ENCODE measurements around the gene ATP8A2. TPM values are rescaled to one million over a fixed set of nuclear protein-coding genes. Genes with fewer than 3 reads are reported as not detected.
"Not testable (repeated sequence)": the region's sequence is repeated elsewhere in the genome, so short reads cannot be mapped to it uniquely, and the experiment has no call there.

Gene ATP8A2
- total RNA-seq, 1 donor from 2014 or later: not detected

DNA sequence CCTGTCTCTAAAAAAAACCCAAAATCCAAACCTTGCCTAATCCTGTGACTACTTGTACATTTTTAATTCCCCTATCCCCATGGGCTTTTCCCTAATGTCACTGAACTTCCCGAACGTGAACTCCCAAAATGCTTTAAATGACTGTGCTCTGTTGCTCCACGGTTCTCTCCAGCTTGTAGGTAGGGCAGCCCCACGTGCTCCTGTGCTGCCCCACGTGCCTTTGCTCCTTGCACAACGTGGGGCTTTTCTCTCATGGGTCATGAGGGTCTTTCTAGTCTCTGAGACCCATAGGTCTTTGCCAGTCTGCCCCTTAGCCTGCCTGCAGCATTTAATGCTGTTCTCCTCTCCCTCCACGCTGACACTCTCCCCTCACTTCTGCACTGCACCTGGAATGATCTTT, 558.0 kb downstream of the ATP8A2 start:
- no peak for ATAC-seq

DNA sequence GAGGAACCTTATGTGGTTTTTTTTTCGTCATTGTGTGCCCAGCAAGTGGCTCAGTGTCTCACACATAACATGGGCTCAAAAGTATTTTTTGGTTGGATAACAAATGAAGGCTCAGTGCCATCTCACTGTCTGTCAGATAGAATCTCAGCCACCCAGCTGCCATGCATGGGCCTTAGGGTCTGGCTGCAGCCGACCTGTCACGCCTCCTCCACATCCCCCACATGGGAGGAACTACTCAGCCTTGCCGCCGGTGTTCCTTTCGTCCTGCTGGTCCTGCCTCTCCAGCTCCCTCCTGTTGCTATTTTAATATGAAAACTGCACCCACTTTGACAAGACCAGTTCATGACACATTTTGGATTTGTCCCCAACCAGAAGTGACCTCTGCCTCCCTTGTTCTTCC, 558.9 kb downstream of the ATP8A2 start:
- ATAC-seq: no peak

DNA sequence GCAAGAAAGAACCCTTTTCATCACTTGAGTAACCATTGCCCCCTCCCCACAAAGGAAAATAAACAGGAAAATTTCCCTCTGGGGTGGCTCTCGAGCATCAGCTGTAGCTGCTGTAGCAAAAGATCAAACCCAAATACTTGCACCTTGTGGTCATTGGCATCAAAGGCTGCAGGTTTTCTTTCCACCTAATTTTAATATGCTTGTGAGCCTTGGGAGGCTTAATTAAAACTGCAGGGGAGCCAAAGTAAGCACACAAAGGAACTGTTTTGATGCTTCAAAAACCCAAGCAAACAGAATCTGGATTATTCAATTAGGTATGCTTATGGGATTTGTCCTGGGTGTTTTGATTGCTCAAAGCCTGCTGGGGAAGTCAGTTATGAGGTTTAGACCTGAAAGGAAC, 560.6 kb downstream of the ATP8A2 start:
- no peak for ATAC-seq

DNA sequence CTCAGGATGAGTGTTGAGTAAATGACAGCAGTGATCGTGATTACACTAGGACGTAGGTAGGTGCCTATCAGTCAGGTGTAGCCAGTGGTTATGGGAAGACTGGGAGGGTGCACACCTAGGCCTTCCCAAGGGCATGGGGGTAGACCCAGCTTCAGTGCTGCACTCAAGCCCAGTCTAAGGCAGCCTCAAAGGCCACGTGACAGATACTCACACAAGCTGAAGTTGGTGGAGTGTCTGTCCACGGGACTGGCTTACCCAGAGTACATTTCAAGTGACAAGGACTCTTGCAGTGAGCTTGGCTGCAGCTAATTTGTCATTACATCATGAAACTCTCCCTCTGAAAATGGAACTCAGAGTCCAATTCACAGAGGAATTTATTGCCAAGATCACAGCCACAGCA, 561.7 kb downstream of the ATP8A2 start:
- ATAC-seq: no peak

DNA sequence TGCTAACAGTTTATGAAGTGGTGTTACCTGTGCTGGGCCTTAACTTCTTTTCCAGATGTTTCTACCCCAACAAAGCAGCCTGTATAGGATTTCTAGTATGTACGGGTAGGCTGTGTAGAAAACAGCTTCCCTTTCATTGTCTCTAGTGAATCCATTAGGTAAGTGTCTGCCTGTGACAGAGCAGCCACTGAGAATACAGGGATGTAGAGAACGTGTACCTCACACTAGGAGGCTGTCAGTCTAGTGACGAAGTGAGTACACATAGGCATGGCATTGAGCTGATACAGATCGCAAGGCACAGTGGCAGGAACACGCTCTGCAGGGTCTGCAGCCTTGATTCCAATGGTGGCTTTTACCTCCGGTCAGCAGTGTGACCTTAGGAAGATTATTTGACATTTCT, 562.4 kb downstream of the ATP8A2 start:
- ATAC-seq: no peak

DNA sequence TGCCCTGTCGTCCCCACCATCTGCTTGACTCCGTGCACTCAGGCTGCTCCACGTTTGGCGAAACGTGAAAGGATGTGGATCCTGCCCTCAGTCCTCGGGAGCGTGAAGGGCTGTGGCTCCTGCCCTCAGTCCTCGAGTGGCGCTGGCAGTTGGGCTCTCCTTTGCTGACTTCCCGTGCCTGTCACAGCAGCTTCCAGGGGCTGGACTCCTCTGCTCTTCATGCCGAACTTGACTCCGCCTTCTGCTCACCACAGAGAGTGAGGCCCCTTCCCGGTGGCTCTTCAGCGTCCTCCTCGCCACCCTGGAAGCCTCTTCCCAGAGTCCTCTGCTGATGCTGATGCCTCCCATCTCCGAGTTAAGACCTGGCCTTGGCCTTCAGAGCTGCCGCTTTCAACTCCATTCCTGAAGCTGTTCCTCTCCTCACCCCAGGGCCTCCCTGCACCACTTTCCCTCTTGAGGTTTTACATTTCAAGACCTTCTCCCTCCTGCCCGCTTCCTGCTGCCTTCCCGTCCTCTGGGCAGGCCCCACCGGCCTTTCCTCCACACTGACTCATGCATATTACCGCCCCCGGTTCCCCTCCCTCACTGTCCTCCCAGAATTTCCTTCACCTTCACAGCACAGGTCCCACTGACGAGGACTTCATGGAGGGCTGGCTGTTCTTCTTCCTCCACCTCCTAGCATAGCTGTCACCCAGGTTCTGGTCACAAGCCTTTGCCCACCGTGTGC, 568.4 kb downstream of the ATP8A2 start:
- no peak for ATAC-seq

DNA sequence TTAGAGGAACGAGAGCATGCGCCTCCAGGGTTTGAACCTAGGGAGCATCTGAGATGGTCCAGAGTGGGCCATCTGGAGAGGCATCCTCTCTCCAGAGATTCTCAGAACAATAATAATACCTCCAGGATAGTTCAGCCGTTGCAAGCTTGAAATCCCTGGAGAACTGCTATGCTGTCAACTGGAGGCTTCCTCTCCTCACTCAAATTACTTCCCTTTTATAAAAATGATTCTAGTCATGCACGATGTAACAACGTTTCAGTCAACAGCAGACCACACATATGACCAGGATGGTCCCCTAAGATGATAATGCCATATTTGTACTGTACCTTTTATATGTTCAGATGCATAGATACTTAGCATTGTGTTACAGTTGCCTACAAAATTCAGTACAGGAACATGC, 571.3 kb downstream of the ATP8A2 start:
- no peak for ATAC-seq

DNA sequence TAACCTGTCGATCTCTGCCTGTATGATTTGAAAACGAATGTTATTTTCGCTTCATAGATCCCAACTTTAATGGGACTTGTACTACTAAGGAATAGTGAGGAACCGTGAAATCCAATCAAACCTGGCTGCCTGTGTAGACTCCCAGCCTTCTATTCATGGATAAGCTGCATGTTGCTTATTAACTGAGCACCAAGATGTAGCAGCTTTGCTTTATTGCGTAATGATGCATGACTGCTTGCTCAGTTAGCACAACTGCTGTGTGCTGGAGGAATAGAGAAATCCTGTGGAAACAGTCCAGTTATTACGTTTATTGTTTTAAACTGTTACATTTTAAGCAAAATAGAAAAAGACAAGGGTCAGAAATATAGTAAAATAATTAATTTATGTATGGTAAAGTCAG, 571.9 kb downstream of the ATP8A2 start:
- ATAC-seq: no peak

DNA sequence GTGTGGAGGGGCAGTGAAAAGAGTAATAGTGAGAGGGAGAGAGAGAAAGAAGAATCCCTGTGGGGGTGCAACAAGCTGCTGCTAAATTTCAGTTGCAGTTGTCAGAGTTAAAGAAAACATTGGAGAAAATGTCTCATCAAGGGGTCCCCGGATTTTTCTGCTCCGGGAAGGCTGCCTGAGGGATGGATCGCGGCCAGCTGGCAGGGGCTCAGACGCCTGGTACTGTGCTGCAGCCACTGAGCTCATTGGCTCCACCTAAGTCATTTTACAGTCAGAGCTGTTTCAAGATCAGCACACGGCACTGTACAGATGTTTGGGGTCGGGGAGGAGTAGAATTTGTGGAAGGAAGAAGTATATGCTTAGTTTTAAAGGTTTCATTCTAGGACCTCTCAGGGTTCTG, 573.8 kb downstream of the ATP8A2 start:
- ATAC-seq: no peak

DNA sequence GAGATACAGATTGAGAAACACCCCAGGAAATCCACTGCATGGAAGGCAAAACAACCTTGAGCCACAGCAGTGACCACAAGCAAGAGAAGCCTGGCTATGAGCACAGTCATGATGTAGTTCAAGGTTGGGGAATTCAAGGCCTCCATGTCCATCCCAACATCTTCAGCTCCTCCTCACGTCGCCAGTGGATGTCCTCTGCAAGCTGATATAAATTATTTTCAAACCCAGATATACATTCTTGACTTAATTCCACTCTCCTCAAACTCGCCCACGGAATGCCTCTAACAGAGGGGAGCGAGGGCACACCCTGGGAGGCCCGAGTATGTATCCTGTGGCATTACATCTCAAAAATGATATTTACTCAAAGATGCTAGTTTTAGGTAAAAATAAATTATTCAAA, 574.5 kb downstream of the ATP8A2 start:
- ATAC-seq: no peak

DNA sequence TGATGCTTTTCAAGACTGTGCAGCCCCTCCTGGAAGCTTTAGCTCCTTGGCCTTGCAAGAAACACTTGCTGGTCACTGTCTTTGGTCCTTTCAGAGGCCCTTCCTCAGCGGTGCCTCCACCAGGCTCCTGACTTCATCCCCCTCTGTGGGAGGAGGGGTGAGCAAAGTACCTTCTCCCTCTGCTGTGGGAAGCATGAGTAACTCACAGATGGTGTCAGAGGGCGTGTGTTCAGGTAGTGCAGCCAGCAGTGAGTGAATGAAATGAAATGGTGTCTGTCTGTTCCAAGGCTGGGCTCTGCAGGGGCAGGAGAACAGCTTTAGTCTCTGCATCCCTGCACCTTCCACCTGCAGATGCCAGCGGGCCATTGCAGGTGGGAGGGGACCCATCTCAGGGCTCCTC, 577.1 kb downstream of the ATP8A2 start:
- no peak for ATAC-seq

DNA sequence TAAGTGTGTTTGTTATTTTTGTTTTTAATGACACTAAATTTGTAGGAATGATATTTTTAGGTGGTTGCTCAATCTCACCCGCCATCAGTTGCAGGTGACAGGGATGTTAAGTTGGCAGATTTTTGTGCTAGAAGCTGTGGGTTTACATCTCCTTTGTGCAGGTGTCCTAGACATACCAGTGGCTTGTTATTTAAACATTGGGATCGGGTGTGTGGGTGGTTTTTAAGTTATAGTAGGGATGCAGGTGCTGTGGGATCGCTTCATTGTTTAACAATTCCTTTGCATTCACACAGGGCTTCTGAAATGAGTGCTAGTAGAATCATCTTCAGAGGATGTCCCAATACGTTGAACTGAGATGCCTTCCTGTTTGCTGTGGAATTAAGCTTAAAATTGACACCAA, 580.1 kb downstream of the ATP8A2 start:
- ATAC-seq: no peak

DNA sequence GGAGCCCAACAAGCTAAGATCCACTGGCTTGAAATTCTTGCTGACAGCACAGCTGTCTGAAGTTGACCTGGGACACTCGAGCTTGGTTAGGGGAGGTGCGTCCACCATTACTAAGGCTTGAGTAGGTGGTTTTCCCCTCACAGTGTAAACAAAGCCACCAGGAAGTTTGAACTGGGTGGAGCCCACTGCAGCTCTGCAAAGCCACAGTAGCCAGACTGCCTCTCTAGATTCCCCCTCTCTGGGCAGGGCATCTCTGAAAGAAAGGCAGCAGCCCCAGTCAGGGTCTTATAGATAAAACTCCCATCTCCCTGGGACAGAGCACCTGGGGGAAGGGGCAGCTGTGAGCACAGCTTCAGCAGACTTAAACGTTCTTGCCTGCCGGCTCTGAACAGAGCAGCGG, 582.3 kb downstream of the ATP8A2 start:
- ATAC-seq: not testable (repeated sequence)

DNA sequence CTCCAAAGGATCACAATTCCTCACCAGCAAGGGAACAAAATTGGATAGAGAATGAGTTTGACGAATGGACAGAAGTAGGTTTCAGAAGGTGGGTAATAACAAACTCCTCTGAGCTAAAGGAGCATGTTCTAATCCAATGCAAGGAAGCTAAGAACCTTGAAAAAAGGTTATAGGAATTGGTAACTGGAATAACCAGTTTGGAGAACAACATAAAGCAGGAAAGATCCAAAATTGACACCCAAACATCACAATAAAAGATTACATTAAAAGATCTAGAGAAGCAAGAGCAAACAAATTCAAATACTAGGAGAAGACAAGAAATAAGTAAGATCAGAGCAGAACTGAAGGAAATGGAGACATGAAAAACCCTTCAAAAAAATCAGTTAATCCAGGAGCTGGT, 583.2 kb downstream of the ATP8A2 start:
- not testable (repeated sequence) for ATAC-seq

DNA sequence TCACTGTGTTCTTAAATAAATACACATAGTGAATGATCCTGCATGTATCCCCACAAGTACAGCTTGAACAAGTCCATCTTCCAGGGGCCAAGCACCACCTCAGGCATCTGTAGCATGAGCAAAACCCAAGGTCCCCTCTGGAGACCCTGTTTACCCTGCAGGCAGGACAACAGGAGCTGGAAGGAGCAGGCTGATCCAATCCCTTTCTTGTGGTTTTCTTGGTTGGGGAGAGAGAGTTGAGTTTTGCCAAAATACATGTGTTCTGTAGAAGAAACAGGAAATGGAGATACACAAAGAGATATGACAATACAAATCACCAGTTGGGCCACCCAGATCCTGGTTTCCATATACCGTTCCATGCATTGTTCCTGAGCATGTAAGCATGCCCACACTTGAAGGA, 587.2 kb downstream of the ATP8A2 start:
- no peak for ATAC-seq

DNA sequence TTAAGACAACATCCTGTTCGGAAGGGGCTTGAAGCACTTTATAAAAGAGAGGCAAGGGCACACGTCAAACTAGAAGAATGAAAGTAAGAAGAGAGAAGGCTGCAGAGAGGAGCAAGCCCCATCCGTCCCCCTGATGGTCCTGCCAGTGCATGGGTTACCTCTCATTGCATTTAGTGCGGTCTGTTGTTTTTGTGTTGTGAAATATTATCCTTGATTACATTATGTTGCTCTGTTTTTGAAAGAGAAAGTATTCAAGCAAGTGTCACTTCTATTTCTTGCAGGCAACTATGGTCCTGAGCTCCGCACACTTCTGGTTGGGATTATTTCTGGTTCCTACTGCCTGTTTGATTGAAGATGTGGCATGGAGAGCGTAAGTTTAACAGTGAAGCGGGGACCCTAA, 589.5 kb downstream of the ATP8A2 start:
- ATAC-seq: no peak

DNA sequence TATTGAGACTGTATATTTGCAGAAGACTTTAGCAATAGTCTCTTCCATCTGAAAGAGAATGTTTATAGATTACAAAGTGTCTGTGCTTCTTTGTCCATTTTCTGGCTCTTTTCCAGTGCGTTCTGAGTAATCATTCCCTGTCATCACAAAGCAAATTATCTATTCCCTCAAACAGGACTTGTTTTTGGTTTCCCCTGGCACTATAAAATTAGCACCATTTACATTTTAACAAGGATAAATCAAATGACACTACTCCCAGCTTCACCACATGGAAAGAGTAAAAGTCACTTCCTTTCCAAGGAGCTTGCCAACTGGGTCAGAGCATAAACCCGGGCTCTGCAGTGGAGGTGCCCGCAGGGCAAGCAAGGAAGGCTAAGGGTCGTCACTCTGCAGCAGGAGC, 591.9 kb downstream of the ATP8A2 start:
- no peak for ATAC-seq

DNA sequence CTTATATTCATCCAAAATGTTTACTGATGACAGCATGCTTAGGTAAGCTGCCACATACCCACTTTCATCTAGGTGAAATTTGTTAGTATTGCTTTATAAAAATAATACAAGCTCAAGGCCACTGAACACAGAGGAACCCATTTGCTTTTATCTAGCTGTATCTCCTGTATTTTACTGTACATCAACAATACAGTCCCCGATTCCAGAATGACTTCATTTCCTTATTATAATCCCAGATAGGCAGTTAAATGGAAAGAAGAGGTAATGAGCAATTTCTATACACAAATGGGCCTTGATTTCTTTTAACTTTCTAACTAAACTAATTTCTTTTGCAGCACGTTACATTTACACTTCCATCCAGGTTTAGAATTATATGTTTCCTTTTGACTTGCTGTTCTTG, 593.8 kb downstream of the ATP8A2 start:
- no peak for ATAC-seq

DNA sequence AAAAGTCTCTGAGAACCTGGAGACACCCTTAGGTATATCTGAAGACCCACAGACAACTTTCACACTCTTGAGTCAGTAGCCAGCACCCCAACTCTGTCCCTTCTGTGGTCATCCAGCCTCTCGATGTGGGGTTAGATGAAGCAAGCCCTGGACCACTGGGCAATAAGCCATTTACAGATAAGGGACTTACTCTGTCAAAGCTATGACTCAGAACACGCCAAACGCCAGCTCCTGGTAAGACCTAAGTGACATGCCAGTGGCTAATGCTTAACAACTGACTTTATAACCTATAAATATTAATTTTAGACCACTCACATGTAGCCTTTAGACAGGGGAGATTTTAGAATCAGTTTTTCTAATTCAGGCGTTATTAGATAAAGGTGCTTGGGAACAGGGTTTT, 594.3 kb downstream of the ATP8A2 start:
- ATAC-seq: no peak

DNA sequence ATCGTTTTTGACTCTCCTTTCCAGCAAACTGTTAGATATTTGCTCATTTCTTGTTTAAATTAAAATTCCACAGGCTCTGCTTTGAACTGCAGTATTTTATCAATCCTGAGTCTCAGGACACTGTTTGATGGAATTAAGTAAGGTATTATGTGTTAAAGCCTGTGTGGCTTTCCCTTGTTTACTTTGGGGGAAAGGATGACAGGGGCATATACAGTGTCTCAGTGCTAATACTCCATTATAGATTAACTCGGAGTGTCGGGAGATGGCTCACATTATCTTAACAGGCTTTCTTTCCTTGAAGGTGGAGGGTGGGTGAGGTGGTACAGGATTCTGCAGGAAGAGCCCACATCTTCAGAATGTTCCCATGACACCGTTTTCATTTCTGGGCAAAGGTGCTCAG, 595.4 kb downstream of the ATP8A2 start:
- ATAC-seq: no peak

DNA sequence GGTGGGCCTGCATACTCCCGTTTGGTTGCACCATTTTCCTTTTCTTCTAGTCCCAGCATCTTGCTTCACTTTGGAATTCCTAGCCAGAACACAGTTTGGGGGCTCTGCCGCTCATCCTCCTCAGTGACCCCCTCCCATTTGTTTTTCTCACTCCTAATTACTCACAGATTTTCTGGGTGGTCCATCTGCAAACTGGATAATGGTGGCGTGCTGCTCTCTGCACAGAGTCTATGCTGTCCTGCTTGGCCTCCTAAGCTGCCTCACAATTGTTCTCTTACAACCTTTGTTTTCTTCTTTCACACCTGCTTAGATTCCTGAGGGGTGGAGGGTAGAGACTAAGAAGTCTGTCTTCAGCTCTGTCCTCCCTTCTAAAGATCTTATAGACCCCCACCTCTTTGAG, 599.3 kb downstream of the ATP8A2 start:
- ATAC-seq: no peak

DNA sequence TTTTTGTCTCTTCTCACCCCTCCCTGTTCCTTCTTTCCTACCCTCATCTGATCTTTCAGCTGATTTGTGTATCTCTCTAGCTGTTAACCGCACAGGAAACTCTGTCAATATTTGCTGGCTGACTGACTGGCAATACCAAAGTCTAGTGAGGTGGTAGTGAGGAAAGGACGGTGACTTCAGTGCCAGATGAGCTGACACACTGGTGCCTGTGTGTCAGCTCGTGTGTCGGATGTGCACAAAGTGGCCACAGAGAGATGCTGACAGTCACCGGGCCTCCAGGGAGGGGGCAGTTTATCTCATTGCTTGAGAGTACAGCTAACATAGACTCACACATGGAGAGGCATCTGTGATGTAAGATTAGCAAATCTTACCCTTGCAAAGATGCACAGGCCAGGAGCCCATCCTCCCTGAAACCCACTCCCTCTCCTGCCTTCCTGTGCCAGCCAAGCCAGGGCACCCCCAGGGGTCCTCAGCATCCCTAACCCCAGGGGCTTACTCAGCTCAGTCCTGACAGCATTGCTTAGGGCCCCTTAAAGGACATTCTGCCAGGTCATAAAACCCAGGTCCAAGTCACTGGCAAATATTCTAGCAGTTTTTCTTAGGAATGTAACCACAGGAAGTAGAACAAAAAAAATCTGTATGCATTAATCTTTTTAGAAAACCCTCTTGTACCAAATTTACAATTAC, 599.8 kb downstream of the ATP8A2 start:
- no peak for ATAC-seq

DNA sequence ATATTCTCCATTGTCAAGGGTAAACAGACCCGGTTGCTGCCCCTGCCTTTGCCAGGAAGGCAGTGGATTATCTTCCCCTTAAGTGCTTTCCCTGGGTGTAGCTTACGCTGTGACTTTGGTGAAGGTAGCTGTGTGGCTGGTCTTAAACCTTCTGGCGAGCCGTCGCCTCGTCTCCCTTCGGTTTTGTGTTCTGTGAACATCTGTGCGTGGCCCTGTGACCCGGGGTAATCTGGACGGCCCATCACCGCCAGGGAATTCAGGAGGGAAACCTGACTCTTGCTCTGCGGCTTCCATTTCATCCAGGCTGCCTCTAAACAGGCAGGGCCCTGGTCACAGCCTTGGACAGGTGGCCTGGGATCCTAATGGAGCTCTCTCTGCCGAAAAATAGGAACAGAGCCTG, 601.3 kb downstream of the ATP8A2 start:
- no peak for ATAC-seq

DNA sequence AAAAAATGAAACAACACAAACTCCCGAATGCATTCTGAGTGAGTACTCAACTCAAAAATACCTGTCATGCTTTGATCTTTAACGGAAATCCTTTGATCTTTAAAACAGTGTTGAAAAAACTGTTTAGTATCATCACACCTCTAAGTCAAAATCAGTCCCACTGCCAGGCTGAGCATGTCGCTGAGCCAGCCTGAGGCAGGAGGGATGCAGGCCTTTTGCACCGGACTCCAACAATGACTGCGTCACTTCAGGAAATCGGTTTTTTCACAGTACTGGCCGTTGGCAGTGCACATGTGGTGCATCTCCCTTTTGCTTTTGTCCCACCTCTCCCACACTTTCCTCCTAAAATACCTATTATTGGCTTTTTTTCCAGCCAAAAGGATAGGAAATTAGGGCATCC, 601.8 kb downstream of the ATP8A2 start:
- ATAC-seq: no peak

DNA sequence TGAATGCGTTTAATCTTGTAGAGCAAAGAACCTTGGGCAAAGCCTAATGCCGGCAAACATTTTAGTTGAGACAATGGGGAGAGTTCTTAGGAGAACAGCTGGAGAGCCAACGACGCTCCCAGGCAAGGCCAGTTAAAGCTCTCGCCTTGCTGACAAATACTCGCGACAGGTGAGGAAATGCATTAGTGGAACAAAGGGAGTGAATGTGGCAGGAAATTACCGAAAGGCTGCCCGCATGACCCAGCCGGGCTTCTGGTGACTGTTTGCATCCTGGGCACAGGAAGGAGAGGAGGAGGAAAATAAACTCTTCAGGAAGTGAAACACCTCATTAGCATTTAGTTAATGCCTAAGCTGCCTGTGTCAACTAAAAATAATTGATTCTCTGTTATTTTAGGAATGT, 605.4 kb downstream of the ATP8A2 start:
- ATAC-seq: no peak

Data from esophagus mucosa (tissue), 1 donor.